Measurements from ENCODE around the gene SSU72. TPM values are rescaled to one million over a fixed set of nuclear protein-coding genes. Genes with fewer than 3 reads are reported as not detected.
"Not testable (repeated sequence)": the region's sequence is repeated elsewhere in the genome, so short reads cannot be mapped to it uniquely, and the experiment has no call there.

Gene SSU72
- total RNA-seq, 1 experiment from 2014 or later = 145 TPM

DNA sequence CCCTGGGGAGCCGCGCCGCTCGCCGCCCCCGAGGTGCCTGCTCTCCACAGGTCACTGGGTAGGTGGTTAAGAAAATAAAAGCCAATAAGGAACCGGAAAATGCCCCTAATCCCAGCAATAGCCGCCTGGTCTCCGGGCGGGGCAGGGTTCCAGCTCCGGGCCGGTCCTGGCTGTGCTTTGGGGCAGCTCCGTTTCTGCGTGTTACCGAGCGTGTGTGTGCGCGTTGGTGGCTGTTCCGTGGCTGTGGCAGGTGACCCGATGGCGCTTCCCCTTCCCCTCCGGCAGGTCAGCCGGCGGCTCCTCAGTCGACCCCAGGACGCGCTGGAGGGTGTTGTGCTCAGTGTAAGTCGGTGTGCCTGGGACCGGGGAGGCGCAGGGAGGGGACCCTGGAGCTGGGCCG, 51.4 kb downstream of the SSU72 start:
- CTCF ChIA-PET; POLR2A ChIA-PET (ENCODE audit: unreplicated experiment): not testable (repeated sequence)

DNA sequence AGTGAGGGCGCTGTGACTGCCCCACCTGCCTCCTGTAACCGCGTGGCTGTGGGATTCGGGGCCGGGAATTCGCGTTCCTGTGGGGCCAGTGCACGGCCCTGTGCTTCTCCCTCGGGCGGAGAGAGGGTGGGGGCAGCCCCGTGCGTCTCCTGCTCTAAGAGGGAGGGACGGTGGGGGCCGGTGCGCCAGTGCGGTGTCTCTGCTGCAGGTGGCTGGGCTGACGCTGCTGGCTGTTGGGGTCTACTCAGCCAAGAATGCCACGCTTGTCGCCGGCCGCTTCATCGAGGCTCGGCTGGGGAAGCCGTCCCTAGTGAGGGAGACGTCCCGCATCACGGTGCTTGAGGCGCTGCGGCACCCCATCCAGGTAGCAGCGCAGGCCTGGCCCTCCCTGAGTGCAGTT, 52.1 kb downstream of the SSU72 start:
- BruUV-seq (replicated peaks); H4K20me1 ChIP-seq (ENCODE audit: insufficient read depth); H3K9me2 ChIP-seq (ENCODE audit: insufficient read depth); H3K27me3 ChIP-seq (ENCODE audit: insufficient read depth, low read depth); H3K36me3 ChIP-seq (ENCODE audit: low read depth); CTCF ChIA-PET; H3K79me2 ChIP-seq (ENCODE audit: low read depth); H3K27ac ChIP-seq; H3K4me3 ChIP-seq; H3F3A ChIP-seq (ENCODE audit: insufficient read depth, low read depth); H3K4me2 ChIP-seq; H3K4me1 ChIP-seq (replicated peaks; ENCODE audit: insufficient read depth); H2AFZ ChIP-seq; POLR2A ChIA-PET (ENCODE audit: unreplicated experiment); DNase-seq; intact Hi-C loops (cut with micrococcal nuclease; ENCODE audit: unreplicated experiment); H3K9me3 ChIP-seq (ENCODE audit: insufficient read depth, low read depth): not testable (repeated sequence)

More for the DNA sequence above, 51.4 kb downstream of the SSU72 start:
- H4K20me1 ChIP-seq (ENCODE audit: insufficient read depth); H3K27ac ChIP-seq; H3K9me2 ChIP-seq (ENCODE audit: insufficient read depth); H3K9me3 ChIP-seq (ENCODE audit: insufficient read depth, low read depth); H3K36me3 ChIP-seq (ENCODE audit: low read depth); intact Hi-C loops (cut with micrococcal nuclease; ENCODE audit: unreplicated experiment); BruUV-seq (replicated peaks); H3K4me3 ChIP-seq; H3K27me3 ChIP-seq (ENCODE audit: insufficient read depth, low read depth); H3K4me1 ChIP-seq (replicated peaks; ENCODE audit: insufficient read depth); H2AFZ ChIP-seq; H3K79me2 ChIP-seq (ENCODE audit: low read depth); H3K4me2 ChIP-seq; H3F3A ChIP-seq (ENCODE audit: insufficient read depth, low read depth); DNase-seq: not testable (repeated sequence)

DNA sequence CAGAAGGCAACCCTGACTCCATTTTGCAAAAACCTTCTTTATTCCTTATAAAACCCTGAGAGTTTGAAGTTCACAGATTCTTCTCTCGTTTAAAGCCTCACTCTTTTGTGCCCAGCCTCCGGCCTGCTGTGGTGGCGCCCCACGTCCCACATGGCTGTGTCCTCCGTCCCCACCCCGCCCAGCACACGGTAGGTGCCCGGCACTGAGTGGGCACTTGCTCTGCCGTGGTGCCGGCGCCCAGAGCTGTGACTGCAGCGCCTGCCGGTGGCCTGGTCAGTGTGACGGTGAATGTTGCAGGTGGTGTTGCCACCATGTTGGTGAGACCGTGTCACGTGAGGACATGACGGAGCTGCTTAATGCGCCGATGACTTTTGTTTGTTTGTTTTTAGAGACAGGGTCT, 53.3 kb downstream of the SSU72 start:
- CTCF ChIA-PET = no interaction called here
- intact Hi-C loops (cut with micrococcal nuclease; ENCODE audit: unreplicated experiment) = no loop called here
- peaks cover 7% of the 10 kb centered on the region; the same call in 1 of the 2 replicates for H4K20me1 ChIP-seq (ENCODE audit: insufficient read depth)

DNA sequence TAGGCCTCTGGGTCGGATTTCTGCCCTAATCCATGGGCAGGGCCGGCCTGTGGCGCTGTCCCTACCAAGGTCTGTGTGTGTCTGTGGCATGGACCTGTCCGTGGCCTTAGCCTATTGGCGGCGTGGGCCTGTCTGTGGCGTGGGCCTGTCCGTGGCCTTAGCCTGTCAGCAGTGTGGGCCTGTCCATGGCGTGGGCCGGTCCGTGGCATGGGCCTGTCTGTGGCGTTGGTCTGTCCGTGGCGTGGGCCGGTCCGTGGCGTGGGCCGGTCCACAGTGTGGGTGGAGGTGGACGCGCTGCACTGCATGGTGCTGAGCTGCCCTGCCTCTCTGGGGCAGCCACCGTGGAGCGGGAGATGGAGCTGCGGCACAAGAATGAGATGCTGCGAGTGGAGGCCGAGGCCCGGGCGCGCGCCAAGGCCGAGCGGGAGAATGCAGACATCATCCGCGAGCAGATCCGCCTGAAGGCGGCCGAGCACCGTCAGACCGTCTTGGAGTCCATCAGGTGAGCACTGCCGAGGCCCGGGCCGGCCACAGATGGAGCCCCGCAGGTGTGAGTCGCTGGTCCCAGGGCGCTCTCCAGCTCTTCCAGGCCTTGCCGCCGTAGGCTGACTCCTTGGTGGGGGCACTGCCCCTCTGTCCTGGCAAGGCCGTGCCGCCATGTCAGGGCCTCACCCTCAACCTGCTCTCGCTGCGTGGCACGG, 54.7 kb downstream of the SSU72 start:
- H3K4me1 ChIP-seq (replicated peaks; ENCODE audit: insufficient read depth); H3K36me3 ChIP-seq (ENCODE audit: low read depth); H3K27me3 ChIP-seq (ENCODE audit: insufficient read depth, low read depth); H2AFZ ChIP-seq; DNase-seq; H3K79me2 ChIP-seq (ENCODE audit: low read depth); CTCF ChIA-PET; H3K9me2 ChIP-seq (ENCODE audit: insufficient read depth); H3K27ac ChIP-seq; BruUV-seq (replicated peaks); H3K4me2 ChIP-seq; H3K9me3 ChIP-seq (ENCODE audit: insufficient read depth, low read depth); intact Hi-C loops (cut with micrococcal nuclease; ENCODE audit: unreplicated experiment); H3F3A ChIP-seq (ENCODE audit: insufficient read depth, low read depth); H3K4me3 ChIP-seq; H4K20me1 ChIP-seq (ENCODE audit: insufficient read depth); POLR2A ChIA-PET (ENCODE audit: unreplicated experiment): not testable (repeated sequence)

More for the DNA sequence above, 53.3 kb downstream of the SSU72 start:
- BruUV-seq (replicated peaks) = no TSS peak
- no peak for TF ChIP-seq EZH2 (IDR thresholded peaks at IDR 0.05; ENCODE audit: low read depth)
- TF ChIP-seq, protein P1, sequence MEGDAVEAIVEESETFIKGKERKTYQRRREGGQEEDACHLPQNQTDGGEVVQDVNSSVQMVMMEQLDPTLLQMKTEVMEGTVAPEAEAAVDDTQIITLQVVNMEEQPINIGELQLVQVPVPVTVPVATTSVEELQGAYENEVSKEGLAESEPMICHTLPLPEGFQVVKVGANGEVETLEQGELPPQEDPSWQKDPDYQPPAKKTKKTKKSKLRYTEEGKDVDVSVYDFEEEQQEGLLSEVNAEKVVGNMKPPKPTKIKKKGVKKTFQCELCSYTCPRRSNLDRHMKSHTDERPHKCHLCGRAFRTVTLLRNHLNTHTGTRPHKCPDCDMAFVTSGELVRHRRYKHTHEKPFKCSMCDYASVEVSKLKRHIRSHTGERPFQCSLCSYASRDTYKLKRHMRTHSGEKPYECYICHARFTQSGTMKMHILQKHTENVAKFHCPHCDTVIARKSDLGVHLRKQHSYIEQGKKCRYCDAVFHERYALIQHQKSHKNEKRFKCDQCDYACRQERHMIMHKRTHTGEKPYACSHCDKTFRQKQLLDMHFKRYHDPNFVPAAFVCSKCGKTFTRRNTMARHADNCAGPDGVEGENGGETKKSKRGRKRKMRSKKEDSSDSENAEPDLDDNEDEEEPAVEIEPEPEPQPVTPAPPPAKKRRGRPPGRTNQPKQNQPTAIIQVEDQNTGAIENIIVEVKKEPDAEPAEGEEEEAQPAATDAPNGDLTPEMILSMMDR (conservative IDR thresholded peaks at IDR 0.05) = no peak
- Histone ChIP-seq H2AFZ (no peak overlapping the region), H3K36me3 (ENCODE audit: low read depth) (peaks cover 6% of the 10 kb centered on the region), H3K4me1 (replicated peaks; ENCODE audit: insufficient read depth) (no peaks in the 10 kb centered on the region), H3K27me3 (ENCODE audit: insufficient read depth, low read depth) (no peaks in the 10 kb centered on the region), H3K9me3 (ENCODE audit: insufficient read depth, low read depth) (no peaks in the 10 kb centered on the region), H3K79me2 (ENCODE audit: low read depth) (0 out of 2 replicates have a peak, but pooled peaks cover 4% of the 10 kb centered on the region), H3F3A (ENCODE audit: insufficient read depth, low read depth) (no peaks in the 10 kb centered on the region), H3K9me2 (ENCODE audit: insufficient read depth) (no peaks in the 10 kb centered on the region), H3K27ac (no peak overlapping the region), H3K4me3 (no peak overlapping the region), H3K4me2 (no peak overlapping the region)
- no peak for DNase-seq
- POLR2A ChIA-PET (ENCODE audit: unreplicated experiment) = no interaction called here

DNA sequence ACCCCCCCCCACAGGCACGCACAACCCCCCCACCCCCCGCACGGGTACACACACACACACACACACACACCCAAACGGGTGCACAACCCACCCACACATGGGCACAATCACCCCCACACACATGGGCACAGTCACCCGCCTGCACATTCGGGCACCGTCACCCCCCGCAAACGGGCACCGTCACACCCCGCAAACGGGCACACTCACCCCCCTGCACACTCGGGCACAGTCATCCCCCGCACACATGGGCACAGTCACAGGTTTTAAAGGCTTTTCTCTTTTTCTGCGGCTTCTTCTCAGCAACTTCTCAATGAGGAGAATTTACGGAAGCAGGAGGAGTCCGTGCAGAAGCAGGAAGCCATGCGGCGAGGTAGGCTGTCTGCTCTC, 56.0 kb downstream of the SSU72 start:
- H3K9me3 ChIP-seq (ENCODE audit: insufficient read depth, low read depth); H3K4me1 ChIP-seq (replicated peaks; ENCODE audit: insufficient read depth); H4K20me1 ChIP-seq (ENCODE audit: insufficient read depth); intact Hi-C loops (cut with micrococcal nuclease; ENCODE audit: unreplicated experiment); H3K36me3 ChIP-seq (ENCODE audit: low read depth); H2AFZ ChIP-seq; H3F3A ChIP-seq (ENCODE audit: insufficient read depth, low read depth); H3K27me3 ChIP-seq (ENCODE audit: insufficient read depth, low read depth); H3K4me2 ChIP-seq; H3K27ac ChIP-seq; POLR2A ChIA-PET (ENCODE audit: unreplicated experiment); CTCF ChIA-PET; H3K4me3 ChIP-seq; BruUV-seq (replicated peaks); DNase-seq; H3K9me2 ChIP-seq (ENCODE audit: insufficient read depth): not testable (repeated sequence)
- H3K79me2 ChIP-seq (ENCODE audit: low read depth) = peaks cover 21% of the 10 kb centered on the region
